T-cell (primary cell): ENCODE measurements around the gene ADAMTS12. TPM values are rescaled to one million over a fixed set of nuclear protein-coding genes. Genes with fewer than 3 reads are reported as not detected.

Experiments used
- ATAC-seq, 4 experiments: fragments of 200-7000 bp in 3 of 4; fragments of 150-1000 bp in 1 of 4; cut with Tn5 transposase; replicated peaks in 1 of 4; 1 replicate in 3 of 4; 2 replicates in 1 of 4; pipeline ENCODE4 v1.10.0; 2021; ENCODE audit warnings: moderate library complexity in 3 of 4, mild to moderate bottlenecking in 2 of 4, moderate number of reproducible peaks in 1 of 4
- CTCF ChIA-PET, 2 donors: fragments of 300-600 bp; sonication (Branson Sonifier 250); formaldehyde crosslinking; loops; one replicate each; lab custom pipeline; 2022; ENCODE audit warnings: antibody characterized with exemption in 2 of 2; lab: Charles Lee
- POLR2A ChIA-PET, 2 donors: fragments of 300-600 bp; sonication (Branson Sonifier 250); formaldehyde crosslinking; loops; one replicate each; lab custom pipeline; 2022; ENCODE audit warnings: antibody characterized with exemption in 2 of 2; lab: Charles Lee
- DNase-seq, 35 experiments: peaks; one replicate each; pipeline versions ENCODE4 v3.0.0 to v3.0.0-alpha.2; 2013 to 2023
- H3K27ac ChIP-seq: one replicate; pipeline ENCODE4 v1.5.1; 2013; ENCODE audit warnings: low read length
- H3K27me3 ChIP-seq, 2 experiments: replicated peaks in 1 of 2; 1 replicate in 1 of 2; 2 replicates in 1 of 2; pipeline versions ENCODE4 v1.6.1 to v1.7.0; 2013; ENCODE audit warnings: low read length in 1 of 2, mixed read lengths in 1 of 2; ENCODE audit not compliant: control insufficient read depth in 2 of 2, insufficient read depth in 2 of 2; ENCODE audit errors: extremely low read depth in 1 of 2
- H3K36me3 ChIP-seq, 2 donors: 1 replicate in 1 of 2; 2 replicates in 1 of 2; pipeline versions ENCODE4 v1.6.1 to v1.7.0; 2013; ENCODE audit warnings: low read length in 1 of 2; ENCODE audit not compliant: control insufficient read depth in 2 of 2, insufficient read depth in 1 of 2; ENCODE audit errors: extremely low read depth in 1 of 2
- H3K4me1 ChIP-seq, 2 experiments: 1 replicate in 1 of 2; 2 replicates in 1 of 2; pipeline versions ENCODE4 v1.6.1 to v1.7.0; 2013; ENCODE audit warnings: low read length in 2 of 2, mixed read lengths in 1 of 2; ENCODE audit not compliant: insufficient read depth in 2 of 2, control insufficient read depth in 1 of 2; ENCODE audit errors: extremely low read depth in 1 of 2
- H3K4me3 ChIP-seq, 2 donors: 1 replicate in 1 of 2; 2 replicates in 1 of 2; pipeline versions ENCODE4 v1.5.1 to v1.7.0; 2013; ENCODE audit warnings: mild to moderate bottlenecking in 2 of 2, low read length in 1 of 2, moderate library complexity in 1 of 2; ENCODE audit not compliant: control insufficient read depth in 1 of 2; ENCODE audit errors: extremely low read depth in 1 of 2
- H3K9me3 ChIP-seq: 2 replicates; pipeline ENCODE4 v1.7.0; 2013
- H3K27ac Mint-ChIP-seq, 2 donors: one replicate each; pipeline ENCODE4 v1.8.0; 2020 to 2021; ENCODE audit warnings: mild to moderate bottlenecking in 2 of 2, mixed read lengths in 2 of 2
- H3K27me3 Mint-ChIP-seq, 2 donors: one replicate each; pipeline ENCODE4 v1.8.0; 2021 to 2022; ENCODE audit warnings: mixed read lengths in 2 of 2
- H3K36me3 Mint-ChIP-seq: one replicate; pipeline ENCODE4 v1.8.0; 2021; ENCODE audit warnings: mixed read lengths
- H3K4me1 Mint-ChIP-seq, 3 donors: one replicate each; pipeline ENCODE4 v1.8.0; 2020 to 2022; ENCODE audit warnings: mixed read lengths in 3 of 3, mild to moderate bottlenecking in 1 of 3
- H3K4me3 Mint-ChIP-seq, 3 donors: one replicate each; pipeline ENCODE4 v1.8.0; 2020 to 2022; ENCODE audit warnings: mild to moderate bottlenecking in 3 of 3, mixed read lengths in 3 of 3, moderate library complexity in 3 of 3
- H3K9me3 Mint-ChIP-seq, 3 donors: one replicate each; pipeline ENCODE4 v1.8.0; 2020 to 2022; ENCODE audit warnings: mixed read lengths in 3 of 3
- WGBS: methylation state at CpG from one replicate; pipeline ENCODE4 v1.1.5; 2013; ENCODE audit warnings: missing lambda C conversion rate; ENCODE audit not compliant: insufficient coverage; 5-methylcytosine and 5-hydroxymethylcytosine counted together
- total RNA-seq, 35 experiments: library from RNA in 6 of 35; stranded (reverse) in 6 of 35; fragments of 120-200 nt in 1 of 35; gene quantifications; one replicate each; pipeline versions ENCODE4 v1.2.1 to v1.2.4 and lab custom pipeline; 2013 to 2026

Gene ADAMTS12
- total RNA-seq, 5 donors from 2014 or later (not counting 1 experiment from before 2014, with no cell fraction given), result 0.03 TPM; not detected in 4

- no peaks in the 10 kb centered on the region for H3K4me1 ChIP-seq
- H3K9me3 ChIP-seq, result no peaks in the 10 kb centered on the region
- no peaks in the 10 kb centered on the region for H3K36me3 ChIP-seq
- ChIA-PET CTCF (no interaction called here), POLR2A (no interaction called here)
- no peak for ATAC-seq
- Mint-ChIP-seq H3K27ac (no peak overlapping the region), H3K9me3 (peaks cover 9 to 10% (median 10%) of the 10 kb centered on the region in 3 donors), H3K27me3 (peaks cover 0 to 4% of the 10 kb centered on the region in 2 donors), H3K36me3 (no peaks in the 10 kb centered on the region), H3K4me3 (no peak overlapping the region), H3K4me1 (no peaks in the 10 kb centered on the region)
- H3K27ac ChIP-seq, result no peak overlapping the region
- no peak for DNase-seq
- H3K4me3 ChIP-seq, result no peak overlapping the region
- H3K27me3 ChIP-seq, result no peaks in the 10 kb centered on the region
- no CpG with 5 or more reads among the region's 3 CpGs for WGBS
Measured at GRCh38 chr5:33696411-33696810, 195.4 kb downstream of the ADAMTS12 start.

- Histone ChIP-seq H3K27ac (no peak overlapping the region), H3K9me3 (no peaks in the 10 kb centered on the region), H3K4me1 (no peaks in the 10 kb centered on the region), H3K36me3 (no peaks in the 10 kb centered on the region), H3K4me3 (no peak overlapping the region), H3K27me3 (no peaks in the 10 kb centered on the region)
- Mint-ChIP-seq H3K4me3 (no peak overlapping the region), H3K27me3 (peaks cover 2 to 7% of the 10 kb centered on the region in 2 donors), H3K4me1 (no peaks in the 10 kb centered on the region), H3K27ac (no peak overlapping the region), H3K36me3 (no peaks in the 10 kb centered on the region), H3K9me3 (peaks cover 9 to 10% (median 10%) of the 10 kb centered on the region in 3 donors)
- POLR2A ChIA-PET, result no interaction called here
- ATAC-seq (no peak), DNase-seq (no peak)
- CTCF ChIA-PET, result no interaction called here
- WGBS, result 90% methylated on average over 1 of the region's 2 CpGs
Measured at GRCh38 chr5:33692980-33693379, 198.8 kb downstream of the ADAMTS12 start.

- H3K36me3 Mint-ChIP-seq, result no peaks in the 10 kb centered on the region
- peaks cover 9 to 10% (median 10%) of the 10 kb centered on the region in 3 donors for H3K9me3 Mint-ChIP-seq
- CTCF ChIA-PET, result no interaction called here
- Histone ChIP-seq H3K4me3 (no peak overlapping the region), H3K9me3 (no peaks in the 10 kb centered on the region), H3K4me1 (no peaks in the 10 kb centered on the region), H3K27ac (no peak overlapping the region), H3K36me3 (no peaks in the 10 kb centered on the region), H3K27me3 (no peaks in the 10 kb centered on the region)
- POLR2A ChIA-PET, result no interaction called here
- no peak overlapping the region for H3K4me3 Mint-ChIP-seq
- peaks cover 2 to 14% of the 10 kb centered on the region in 2 donors for H3K27me3 Mint-ChIP-seq
- H3K27ac Mint-ChIP-seq, result no peak overlapping the region
- no peaks in the 10 kb centered on the region for H3K4me1 Mint-ChIP-seq
- no peak for ATAC-seq
- no peak for DNase-seq
Measured at GRCh38 chr5:33691856-33692255, 199.9 kb downstream of the ADAMTS12 start.

- ChIA-PET CTCF (no interaction called here), POLR2A (interaction anchor here in 1 of 2 donors (0.6 kb wide), 1 partner anchor 10 kb away, joined by 5 read pairs; no protein-coding TSS in a partner anchor)
- Histone ChIP-seq H3K27ac (no peak overlapping the region), H3K4me1 (no peaks in the 10 kb centered on the region), H3K9me3 (no peaks in the 10 kb centered on the region), H3K27me3 (no peaks in the 10 kb centered on the region), H3K4me3 (no peak overlapping the region), H3K36me3 (no peaks in the 10 kb centered on the region)
- peaks cover 8 to 10% (median 10%) of the 10 kb centered on the region in 3 donors for H3K9me3 Mint-ChIP-seq
- no peak overlapping the region for H3K4me3 Mint-ChIP-seq
- no peak for ATAC-seq
- H3K36me3 Mint-ChIP-seq, result no peaks in the 10 kb centered on the region
- 90% methylated on average over 3 of the region's 9 CpGs for WGBS
- H3K27me3 Mint-ChIP-seq, result peaks cover 2 to 12% of the 10 kb centered on the region in 2 donors
- H3K4me1 Mint-ChIP-seq, result no peaks in the 10 kb centered on the region
- no peak overlapping the region for H3K27ac Mint-ChIP-seq
- DNase-seq, result no peak
Measured at GRCh38 chr5:33690374-33691135, 201.2 kb downstream of the ADAMTS12 start.

GRCh38 chr5:33688526-33688925 is 203.3 kb downstream of the ADAMTS12 start:
- Histone ChIP-seq H3K36me3 (no peaks in the 10 kb centered on the region), H3K27me3 (no peaks in the 10 kb centered on the region), H3K4me3 (no peak overlapping the region), H3K9me3 (no peaks in the 10 kb centered on the region), H3K4me1 (no peaks in the 10 kb centered on the region), H3K27ac (no peak overlapping the region)
- ChIA-PET CTCF (no interaction called here), POLR2A (no interaction called here)
- Mint-ChIP-seq H3K4me3 (no peak overlapping the region), H3K9me3 (peaks cover 2 to 6% (median 2%) of the 10 kb centered on the region in 3 donors), H3K27me3 (peaks cover 2 to 14% of the 10 kb centered on the region in 2 donors), H3K4me1 (no peaks in the 10 kb centered on the region), H3K27ac (no peak overlapping the region), H3K36me3 (no peaks in the 10 kb centered on the region)
- DNase-seq (no peak), ATAC-seq (no peak)
- 92% methylated on average over 4 of the region's 4 CpGs for WGBS

- Histone ChIP-seq H3K4me3 (no peak overlapping the region), H3K27ac (no peak overlapping the region), H3K4me1 (no peaks in the 10 kb centered on the region), H3K9me3 (no peaks in the 10 kb centered on the region), H3K36me3 (no peaks in the 10 kb centered on the region), H3K27me3 (no peaks in the 10 kb centered on the region)
- Mint-ChIP-seq H3K36me3 (no peaks in the 10 kb centered on the region), H3K27me3 (peaks cover 2 to 14% of the 10 kb centered on the region in 2 donors), H3K27ac (no peak overlapping the region), H3K4me3 (no peak overlapping the region), H3K4me1 (no peaks in the 10 kb centered on the region), H3K9me3 (peaks cover 0 to 3% (median 0%) of the 10 kb centered on the region in 3 donors)
- ATAC-seq (no peak), DNase-seq (no peak)
- CTCF ChIA-PET, result no interaction called here
- 64% methylated on average over 3 of the region's 3 CpGs for WGBS
- POLR2A ChIA-PET, result no interaction called here
Measured at GRCh38 chr5:33688066-33688465, 203.7 kb downstream of the ADAMTS12 start.
